HG02884 (cell line): ENCODE data around the gene LRRC61.
"Not testable (repeated sequence)": the region's sequence is repeated elsewhere in the genome, so short reads cannot be mapped to it uniquely, and the experiment has no call there.

ENCODE experiments used
- ATAC-seq: cut with Tn5 transposase; IDR thresholded peaks from one replicate; pipeline ENCODE4 v1.9.1; 2021; ENCODE audit warnings: mild to moderate bottlenecking, moderate library complexity; ENCODE audit not compliant: unreplicated experiment

LRRC61 gene

GRCh38 chr7:150380463-150380862, 57.3 kb downstream of the LRRC61 start:
- peak; percentile 20 for ATAC-seq

DNA sequence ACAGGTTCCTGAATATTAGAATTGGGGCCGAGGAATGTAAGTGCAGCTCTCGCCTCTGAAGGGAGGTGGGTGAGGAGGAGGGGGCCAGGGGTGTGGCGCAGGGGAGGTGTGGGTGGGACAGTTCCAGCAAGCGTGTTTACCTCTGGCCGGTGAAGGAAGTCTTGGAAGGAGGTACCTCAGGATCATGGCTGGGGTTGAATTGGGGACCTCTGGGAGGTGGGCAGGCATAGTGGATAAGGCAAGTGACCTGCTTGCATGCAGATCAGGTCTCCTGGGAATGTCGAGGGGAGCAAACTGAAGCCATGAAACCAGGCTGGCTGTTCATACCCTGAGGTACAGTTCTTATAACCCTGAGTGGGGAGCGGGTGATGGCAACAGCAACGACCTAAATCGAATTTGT, 57.9 kb downstream of the LRRC61 start:
- no peak for ATAC-seq

DNA sequence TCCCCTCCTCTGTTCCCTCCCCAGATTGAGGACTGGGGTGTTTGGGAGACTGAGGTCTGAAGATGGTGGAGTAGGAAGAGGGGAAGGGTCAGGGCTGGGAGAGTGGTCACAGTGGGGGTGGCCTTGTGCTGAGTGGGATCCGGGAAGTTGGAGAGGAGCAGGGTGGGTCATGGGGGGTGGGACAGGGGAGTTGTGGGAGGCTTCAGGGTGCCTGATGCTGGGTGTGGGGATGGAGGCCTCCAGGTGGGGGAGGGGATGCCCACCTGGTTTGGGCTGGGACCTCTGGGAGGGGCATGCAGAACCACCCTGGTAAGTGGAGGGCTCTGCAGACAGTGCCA, 58.6 kb downstream of the LRRC61 start:
- no peak for ATAC-seq

- ATAC-seq, result no peak
These were observed 59.1 kb downstream of the LRRC61 start for GRCh38 chr7:150382123-150382843.

GRCh38 chr7:150382844-150383225, 59.7 kb downstream of the LRRC61 start:
- no peak for ATAC-seq

DNA sequence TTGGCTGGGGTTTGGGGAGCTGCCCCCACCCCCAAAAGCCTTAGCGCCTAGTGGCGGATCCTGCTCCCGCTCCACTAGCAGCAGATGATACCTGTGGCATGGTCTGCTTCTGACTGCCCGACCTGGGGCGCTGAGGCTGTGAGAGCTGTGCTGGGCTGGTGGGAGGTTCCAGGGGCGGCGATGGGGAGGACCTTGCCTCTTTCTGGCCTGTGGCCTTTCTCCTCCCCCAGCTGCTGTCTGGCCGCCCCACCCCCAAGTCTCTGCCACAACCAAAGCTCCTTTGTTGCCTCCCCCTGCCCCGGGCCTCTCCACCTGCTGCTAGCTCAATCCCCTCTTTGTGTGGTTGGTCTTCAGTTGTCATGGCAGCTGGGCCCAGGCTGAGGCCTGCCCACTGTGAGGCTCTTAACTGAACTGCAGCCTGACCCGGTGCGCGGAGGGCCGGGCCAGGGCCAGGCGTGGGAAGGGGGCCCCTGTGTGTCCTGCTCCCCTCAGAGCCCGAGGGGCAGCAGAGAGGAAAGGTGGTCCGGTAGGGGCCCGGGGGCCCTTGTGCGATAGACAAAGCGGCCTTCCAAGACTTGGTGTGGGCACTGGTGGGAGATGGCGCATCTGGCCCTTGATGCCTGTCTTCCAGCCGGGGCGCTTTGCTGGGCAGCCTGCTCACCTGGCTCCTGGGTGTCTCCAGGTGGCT, 60.7 kb downstream of the LRRC61 start:
- no peak for ATAC-seq

- no peak for ATAC-seq
These were observed 61.5 kb downstream of the LRRC61 start for GRCh38 chr7:150384406-150385301.

DNA sequence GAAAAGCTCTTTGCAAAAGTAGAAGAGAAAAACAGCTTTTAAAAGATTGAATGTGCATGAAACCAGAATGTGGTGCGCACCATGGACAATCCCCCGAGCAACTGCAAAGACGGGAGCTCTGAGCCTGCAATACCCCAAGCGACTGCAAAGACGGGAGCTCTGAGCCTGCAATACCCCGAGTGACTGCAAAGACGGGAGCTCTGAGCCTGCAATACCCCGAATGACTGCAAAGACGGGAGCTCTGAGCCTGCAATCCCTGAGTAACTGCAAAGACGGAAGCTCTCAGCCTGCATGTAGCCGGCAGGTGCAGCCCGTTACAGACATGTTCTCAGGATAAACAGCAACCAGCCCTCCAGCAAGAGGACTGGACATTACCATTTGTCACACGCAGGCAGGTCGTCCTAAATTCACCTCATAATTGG, 62.2 kb downstream of the LRRC61 start:
- no peak for ATAC-seq

- ATAC-seq, result not testable (repeated sequence)
These were observed 62.7 kb downstream of the LRRC61 start for GRCh38 chr7:150385884-150386283.
